ENCODE results near the gene M1AP. TPM values are rescaled to one million over a fixed set of nuclear protein-coding genes. Genes with fewer than 3 reads are reported as not detected.

The M1AP gene
- total RNA-seq, 1 experiment from 2014 or later: 7.6 TPM

DNA sequence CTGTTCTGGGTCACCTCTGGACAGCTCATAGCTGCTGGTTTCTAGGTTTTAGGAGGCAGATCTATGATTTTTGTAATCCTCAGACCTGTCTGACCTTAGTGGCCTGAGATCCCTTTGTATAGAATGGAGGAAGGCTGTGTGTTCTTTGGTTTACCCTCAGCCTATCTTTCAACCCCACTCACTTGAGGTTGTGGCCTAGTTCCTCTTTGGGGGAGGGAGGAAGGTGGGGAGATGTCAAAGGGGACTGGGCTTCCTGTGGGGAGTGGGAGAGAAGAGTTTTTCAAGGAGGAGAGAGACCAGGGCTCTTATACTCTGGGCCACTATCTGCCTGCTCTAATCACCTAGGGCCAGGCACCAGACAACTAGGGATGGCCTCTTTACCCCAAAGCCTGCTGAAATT lies 34.4 kb upstream of the M1AP start:
- H2BK20ac ChIP-seq (ENCODE audit: low read depth, low read length, poor library complexity, severe bottlenecking): no peak overlapping the region
- H4K91ac ChIP-seq (ENCODE audit: insufficient read length, low read depth, low read length): no peak overlapping the region
- Mint-ChIP-seq H3K9me3 (peaks cover 0 to 2% of the 10 kb centered on the region in 2 experiments; a peak in 2 of 5 replicates), H3K4me3 (no peak overlapping the region), H3K27me3 (ENCODE audit: low read depth) (no peaks in the 10 kb centered on the region; the same call in 1 of the 2 replicates), H3K36me3 (ENCODE audit: insufficient read depth in 1 of 3, low read depth in 3 of 3) (peaks cover 0 to 1% (median 0%) of the 10 kb centered on the region in 3 experiments; a peak in 2 of 7 replicates), H3K27ac (no peak overlapping the region), H3K4me1 (no peaks in the 10 kb centered on the region)
- H4K5ac ChIP-seq (ENCODE audit: insufficient read length, low read depth, low read length): no peak overlapping the region
- H3K27me3 ChIP-seq (ENCODE audit: insufficient read depth, low read length): no peaks in the 10 kb centered on the region
- no peak overlapping the region for H3T11ph ChIP-seq (ENCODE audit: low read length)
- no peaks in the 10 kb centered on the region for H3K23me2 ChIP-seq (ENCODE audit: insufficient read length, low read depth, low read length, poor library complexity, severe bottlenecking)
- DNase-seq: no peak
- H3K27ac ChIP-seq (ENCODE audit: insufficient read length, low read depth, low read length): no peak overlapping the region
- no peak overlapping the region for H3K14ac ChIP-seq (ENCODE audit: insufficient read depth, low read length)
- H3K23ac ChIP-seq (ENCODE audit: insufficient read length, low read depth, low read length): no peak overlapping the region
- no peak overlapping the region for H2AFZ ChIP-seq (ENCODE audit: low read length)
- no peaks in the 10 kb centered on the region for H3K4me1 ChIP-seq (ENCODE audit: insufficient read depth, low read length)
- H4K8ac ChIP-seq (replicated peaks; ENCODE audit: insufficient read length, low read depth, low read length): no peak overlapping the region
- H3K4me2 ChIP-seq (ENCODE audit: insufficient read depth, insufficient read length, low read length): no peak overlapping the region
- no peak overlapping the region for H2AK5ac ChIP-seq (ENCODE audit: insufficient read length, low read length)
- no peak overlapping the region for H3K56ac ChIP-seq (ENCODE audit: insufficient read length, low read depth, low read length)
- H3K79me1 ChIP-seq (ENCODE audit: insufficient read depth, low read depth, low read length, poor library complexity, severe bottlenecking): no peaks in the 10 kb centered on the region
- H2BK120ac ChIP-seq (ENCODE audit: low read depth, low read length, poor library complexity, severe bottlenecking): no peak overlapping the region
- no peak overlapping the region for H2BK12ac ChIP-seq (ENCODE audit: insufficient read length, low read depth, low read length)
- no peak overlapping the region for H3K4ac ChIP-seq (ENCODE audit: low read depth, low read length)
- no peaks in the 10 kb centered on the region for H4K20me1 ChIP-seq (ENCODE audit: control insufficient read depth, insufficient read depth, insufficient read length)
- no peak overlapping the region for H2BK5ac ChIP-seq (ENCODE audit: insufficient read length, low read length)
- no peaks in the 10 kb centered on the region for H3K79me2 ChIP-seq (ENCODE audit: insufficient read depth, low read length)
- no peak overlapping the region for H2BK15ac ChIP-seq (ENCODE audit: low read depth, low read length)
- TF ChIP-seq, protein P1, sequence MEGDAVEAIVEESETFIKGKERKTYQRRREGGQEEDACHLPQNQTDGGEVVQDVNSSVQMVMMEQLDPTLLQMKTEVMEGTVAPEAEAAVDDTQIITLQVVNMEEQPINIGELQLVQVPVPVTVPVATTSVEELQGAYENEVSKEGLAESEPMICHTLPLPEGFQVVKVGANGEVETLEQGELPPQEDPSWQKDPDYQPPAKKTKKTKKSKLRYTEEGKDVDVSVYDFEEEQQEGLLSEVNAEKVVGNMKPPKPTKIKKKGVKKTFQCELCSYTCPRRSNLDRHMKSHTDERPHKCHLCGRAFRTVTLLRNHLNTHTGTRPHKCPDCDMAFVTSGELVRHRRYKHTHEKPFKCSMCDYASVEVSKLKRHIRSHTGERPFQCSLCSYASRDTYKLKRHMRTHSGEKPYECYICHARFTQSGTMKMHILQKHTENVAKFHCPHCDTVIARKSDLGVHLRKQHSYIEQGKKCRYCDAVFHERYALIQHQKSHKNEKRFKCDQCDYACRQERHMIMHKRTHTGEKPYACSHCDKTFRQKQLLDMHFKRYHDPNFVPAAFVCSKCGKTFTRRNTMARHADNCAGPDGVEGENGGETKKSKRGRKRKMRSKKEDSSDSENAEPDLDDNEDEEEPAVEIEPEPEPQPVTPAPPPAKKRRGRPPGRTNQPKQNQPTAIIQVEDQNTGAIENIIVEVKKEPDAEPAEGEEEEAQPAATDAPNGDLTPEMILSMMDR (conservative IDR thresholded peaks at IDR 0.05): no peak
- no peak overlapping the region for H3K18ac ChIP-seq (ENCODE audit: insufficient read length, low read depth, low read length)
- no peaks in the 10 kb centered on the region for H3K9me3 ChIP-seq (ENCODE audit: control insufficient read depth, low read depth, low read length)
- no peak overlapping the region for H3K9ac ChIP-seq (ENCODE audit: extremely low read depth, insufficient read length, low read length)
